SU-DHL-6 (cell line): ENCODE results near the gene TNP1.

Source experiments
- H2AFZ ChIP-seq: fragments of 200-600 bp; sonication (generic); 2 replicates; pipeline ENCODE4 v1.6.1; 2014; ENCODE audit warnings: low read depth, mild to moderate bottlenecking, moderate library complexity, mixed read lengths, antibody characterized with exemption, low read length; ENCODE audit not compliant: severe bottlenecking
- H3F3A ChIP-seq: fragments of 200-600 bp; shearing (Covaris generic); 2 replicates; pipeline ENCODE4 v1.6.0; 2016; ENCODE audit warnings: antibody characterized with exemption, mild to moderate bottlenecking; ENCODE audit not compliant: insufficient read depth
- H3K27ac ChIP-seq: fragments of 200-600 bp; sonication (generic); 2 replicates; pipeline ENCODE4 v1.5.1; 2016; ENCODE audit warnings: low read depth, mild to moderate bottlenecking, low read length, moderate library complexity, mixed read lengths
- H3K27me3 ChIP-seq: fragments of 200-600 bp; sonication (generic), shearing (Covaris generic); 2 replicates; pipeline ENCODE4 v1.6.0; 2014; ENCODE audit warnings: mild to moderate bottlenecking, low read length
- H3K36me3 ChIP-seq: fragments of 200-600 bp; sonication (generic); 2 replicates; pipeline ENCODE4 v1.6.1; 2014; ENCODE audit warnings: mild to moderate bottlenecking, low read length, mixed read lengths
- H3K4me2 ChIP-seq: fragments of 300-600, 200-600 bp; shearing (Covaris generic), sonication (generic); 2 replicates; pipeline ENCODE4 v1.6.0; 2014; ENCODE audit warnings: low read length, low read depth, mild to moderate bottlenecking; ENCODE audit not compliant: poor library complexity, severe bottlenecking
- H3K4me3 ChIP-seq: fragments of 200-600 bp; sonication (generic); 2 replicates; pipeline ENCODE4 v1.5.1; 2014; ENCODE audit warnings: antibody characterized with exemption, low read length, mild to moderate bottlenecking, mixed read lengths; ENCODE audit not compliant: insufficient read depth, poor library complexity, severe bottlenecking
- H3K79me2 ChIP-seq: fragments of 200-600 bp; sonication (generic); 2 replicates; pipeline ENCODE4 v1.6.1; 2014; ENCODE audit warnings: mild to moderate bottlenecking, low read length, moderate library complexity; ENCODE audit not compliant: insufficient read depth
- H3K9ac ChIP-seq: fragments of 200-600 bp; sonication (generic); 2 replicates; pipeline ENCODE4 v1.7.0; 2014; ENCODE audit warnings: mild to moderate bottlenecking, low read length
- H3K9me2 ChIP-seq: fragments of 200-600 bp; sonication (generic); replicated peaks from 2 replicates; pipeline ENCODE4 v1.6.1; 2014; ENCODE audit warnings: low read length; ENCODE audit not compliant: insufficient read depth
- H3K9me3 ChIP-seq: fragments of 200-600 bp; sonication (generic); 2 replicates; pipeline ENCODE4 v1.6.1; 2014; ENCODE audit warnings: low read length, mixed read lengths; ENCODE audit not compliant: insufficient read depth
- H4K20me1 ChIP-seq: fragments of 200-600 bp; sonication (generic); 2 replicates; pipeline ENCODE4 v1.6.1; 2014; ENCODE audit warnings: low read depth, mild to moderate bottlenecking, antibody characterized with exemption, low read length, moderate library complexity, mixed read lengths
- CTCF ChIP-seq: fragments of 200-600 bp; sonication (generic); IDR thresholded peaks from one replicate; pipeline ENCODE4 v1.5.1; 2017; ENCODE audit warnings: antibody characterized with exemption, mild to moderate bottlenecking, low read length, moderate library complexity; ENCODE audit not compliant: insufficient read depth, poor library complexity, severe bottlenecking
- EZH2phosphoT487 ChIP-seq: fragments of 200-600 bp; sonication (generic), shearing (Covaris generic); conservative IDR thresholded peaks from 2 replicates; pipeline ENCODE4 v1.6.1; 2018; ENCODE audit warnings: mild to moderate bottlenecking, antibody characterized with exemption, low read length, moderate library complexity, mixed read lengths

Gene TNP1

GRCh38 chr2:216845426-216845825, 14.4 kb downstream of the TNP1 start:
- Histone ChIP-seq H2AFZ (no peak overlapping the region), H3K9me3 (no peaks in the 10 kb centered on the region), H3K79me2 (no peaks in the 10 kb centered on the region), H3K9ac (no peak overlapping the region), H3F3A (no peaks in the 10 kb centered on the region), H3K36me3 (no peaks in the 10 kb centered on the region), H3K27ac (no peak overlapping the region), H3K9me2 (no peaks in the 10 kb centered on the region), H3K27me3 (no peaks in the 10 kb centered on the region), H4K20me1 (no peaks in the 10 kb centered on the region), H3K4me3 (no peak overlapping the region), H3K4me2 (no peak overlapping the region)
- TF ChIP-seq CTCF (no peak), EZH2phosphoT487 (no peak)

DNA sequence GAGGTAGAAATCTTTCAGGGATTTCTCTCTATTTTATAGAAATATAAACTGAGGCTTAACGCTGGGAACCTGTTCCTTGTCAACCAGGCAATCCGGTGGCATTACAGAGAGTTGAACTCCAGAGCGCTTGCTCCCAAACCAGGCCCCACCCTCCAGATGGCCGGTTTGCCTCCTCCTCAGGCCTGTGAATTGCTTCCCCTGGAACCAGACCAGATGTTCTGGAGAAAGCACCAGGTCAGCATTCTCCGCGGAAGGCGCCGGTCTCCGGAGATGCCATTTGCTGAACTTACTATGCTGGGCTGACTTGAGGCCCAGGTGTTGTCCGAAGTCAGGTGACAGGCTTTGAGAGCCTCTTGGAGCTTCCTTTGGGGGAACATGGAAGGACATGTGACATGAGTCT, 17.2 kb downstream of the TNP1 start:
- Histone ChIP-seq H2AFZ (no peak overlapping the region), H3F3A (no peaks in the 10 kb centered on the region), H3K27me3 (no peaks in the 10 kb centered on the region), H3K9me2 (no peaks in the 10 kb centered on the region), H3K36me3 (no peaks in the 10 kb centered on the region), H3K9me3 (no peaks in the 10 kb centered on the region), H3K9ac (no peak overlapping the region), H3K79me2 (no peaks in the 10 kb centered on the region), H3K4me3 (no peak overlapping the region), H3K27ac (no peak overlapping the region), H3K4me2 (no peak overlapping the region), H4K20me1 (no peaks in the 10 kb centered on the region)
- TF ChIP-seq EZH2phosphoT487: no peak
- no peak for TF ChIP-seq CTCF

DNA sequence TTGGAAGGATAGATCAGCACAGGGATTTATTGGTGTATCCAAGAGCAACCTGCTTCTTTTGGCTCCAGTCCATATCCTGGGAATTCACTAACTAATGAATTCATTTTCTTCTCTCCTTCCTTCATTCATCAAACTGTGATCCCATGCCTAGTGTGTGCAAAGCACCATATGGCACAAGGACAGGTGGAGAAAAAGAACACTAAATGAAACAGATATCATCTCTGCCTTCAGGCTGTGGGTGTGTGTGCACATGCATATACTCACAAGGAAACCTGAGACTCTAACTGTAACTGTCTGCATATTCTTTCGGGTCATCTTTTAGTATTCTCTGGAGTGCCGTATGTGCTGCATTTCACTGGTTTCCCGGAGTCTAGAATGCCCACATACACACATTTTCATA, 20.2 kb downstream of the TNP1 start:
- Histone ChIP-seq H3K9me2 (no peaks in the 10 kb centered on the region), H3K27me3 (no peaks in the 10 kb centered on the region), H2AFZ (no peak overlapping the region), H3K4me3 (no peak overlapping the region), H3F3A (no peaks in the 10 kb centered on the region), H3K36me3 (no peaks in the 10 kb centered on the region), H3K27ac (no peak overlapping the region), H3K4me2 (no peak overlapping the region), H3K9ac (no peak overlapping the region), H4K20me1 (no peaks in the 10 kb centered on the region), H3K9me3 (no peaks in the 10 kb centered on the region), H3K79me2 (no peaks in the 10 kb centered on the region)
- TF ChIP-seq EZH2phosphoT487: no peak
- no peak for TF ChIP-seq CTCF

- Histone ChIP-seq H3K79me2 (no peaks in the 10 kb centered on the region), H2AFZ (no peak overlapping the region), H3F3A (no peaks in the 10 kb centered on the region), H3K9ac (no peak overlapping the region), H4K20me1 (no peaks in the 10 kb centered on the region), H3K9me2 (no peaks in the 10 kb centered on the region), H3K27ac (no peak overlapping the region), H3K4me3 (no peak overlapping the region), H3K36me3 (no peaks in the 10 kb centered on the region), H3K4me2 (no peak overlapping the region), H3K27me3 (no peaks in the 10 kb centered on the region), H3K9me3 (no peaks in the 10 kb centered on the region)
- TF ChIP-seq EZH2phosphoT487: no peak
- TF ChIP-seq CTCF: no peak
Observed at GRCh38 chr2:216838151-216838550, 21.7 kb downstream of the TNP1 start.
